Fibroblast of mammary gland (primary cell): ENCODE measurements around the gene ARHGAP22.

Experiments
- DNase-seq: peaks from one replicate; pipeline ENCODE4 v3.0.0-alpha.2; 2010; ENCODE audit warnings: low read depth
- H3K4me3 ChIP-seq: 2 replicates; pipeline ENCODE4 v1.5.1; 2011; ENCODE audit warnings: low read depth, mild to moderate bottlenecking, low read length, moderate library complexity; ENCODE audit not compliant: control insufficient read depth
- TF ChIP-seq, protein P1 (sequence below): conservative IDR thresholded peaks from 2 replicates; pipeline ENCODE4 v1.5.1; 2011; ENCODE audit warnings: low read depth, low read length, inconsistent platforms; ENCODE audit not compliant: control insufficient read depth, insufficient read depth

ARHGAP22 gene

DNA sequence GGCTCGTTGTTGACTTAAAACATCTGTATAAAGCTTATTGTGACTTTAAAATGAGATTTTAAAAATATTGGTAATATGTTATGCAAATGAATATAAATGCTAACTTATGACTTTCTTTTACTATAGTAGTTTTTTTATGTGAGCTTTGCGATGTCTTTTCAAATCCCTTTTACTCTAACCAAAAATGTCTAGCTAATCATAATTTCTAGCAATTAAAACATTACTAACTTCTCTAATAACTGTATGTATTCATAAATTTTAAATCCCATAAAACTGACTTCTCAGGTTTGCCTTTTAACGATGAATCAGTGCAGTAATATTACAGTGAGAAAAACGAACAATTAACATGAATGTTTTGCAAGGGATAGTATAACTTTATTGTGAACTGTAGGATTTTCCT lies 185.2 kb downstream of the ARHGAP22 start:
- DNase-seq = no peak
- TF ChIP-seq, protein P1, sequence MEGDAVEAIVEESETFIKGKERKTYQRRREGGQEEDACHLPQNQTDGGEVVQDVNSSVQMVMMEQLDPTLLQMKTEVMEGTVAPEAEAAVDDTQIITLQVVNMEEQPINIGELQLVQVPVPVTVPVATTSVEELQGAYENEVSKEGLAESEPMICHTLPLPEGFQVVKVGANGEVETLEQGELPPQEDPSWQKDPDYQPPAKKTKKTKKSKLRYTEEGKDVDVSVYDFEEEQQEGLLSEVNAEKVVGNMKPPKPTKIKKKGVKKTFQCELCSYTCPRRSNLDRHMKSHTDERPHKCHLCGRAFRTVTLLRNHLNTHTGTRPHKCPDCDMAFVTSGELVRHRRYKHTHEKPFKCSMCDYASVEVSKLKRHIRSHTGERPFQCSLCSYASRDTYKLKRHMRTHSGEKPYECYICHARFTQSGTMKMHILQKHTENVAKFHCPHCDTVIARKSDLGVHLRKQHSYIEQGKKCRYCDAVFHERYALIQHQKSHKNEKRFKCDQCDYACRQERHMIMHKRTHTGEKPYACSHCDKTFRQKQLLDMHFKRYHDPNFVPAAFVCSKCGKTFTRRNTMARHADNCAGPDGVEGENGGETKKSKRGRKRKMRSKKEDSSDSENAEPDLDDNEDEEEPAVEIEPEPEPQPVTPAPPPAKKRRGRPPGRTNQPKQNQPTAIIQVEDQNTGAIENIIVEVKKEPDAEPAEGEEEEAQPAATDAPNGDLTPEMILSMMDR = no peak
- no peak overlapping the region for H3K4me3 ChIP-seq

DNA sequence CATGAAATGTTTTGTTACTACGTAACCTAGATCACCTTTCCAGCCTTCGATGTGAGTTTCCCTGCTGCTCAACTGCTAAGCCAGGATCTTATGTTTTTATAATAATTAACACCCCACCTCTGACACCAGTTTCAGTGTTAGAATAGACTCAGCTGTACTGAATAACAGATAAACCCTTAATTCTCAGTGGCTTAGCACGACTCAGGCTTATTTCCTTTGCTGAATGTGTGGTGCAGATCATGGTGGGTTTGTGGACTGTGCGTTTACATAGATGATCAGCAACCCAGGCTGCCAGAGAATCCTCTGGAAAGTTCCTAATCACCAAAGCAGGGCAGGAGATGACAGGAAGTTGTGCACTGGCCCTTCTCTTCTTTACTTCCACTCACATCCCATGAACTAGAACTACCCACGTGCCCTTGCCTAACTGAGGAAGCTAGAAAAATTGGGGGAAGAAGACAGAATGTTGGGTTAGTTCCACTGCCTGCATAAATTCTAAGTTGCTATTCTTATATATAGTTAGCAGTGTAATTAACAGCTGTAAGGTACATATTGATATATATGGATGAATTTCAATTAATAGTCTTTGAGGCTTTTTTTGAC lies 186.6 kb downstream of the ARHGAP22 start:
- no peak overlapping the region for H3K4me3 ChIP-seq
- no peak for DNase-seq
- TF ChIP-seq, protein P1 = no peak

DNA sequence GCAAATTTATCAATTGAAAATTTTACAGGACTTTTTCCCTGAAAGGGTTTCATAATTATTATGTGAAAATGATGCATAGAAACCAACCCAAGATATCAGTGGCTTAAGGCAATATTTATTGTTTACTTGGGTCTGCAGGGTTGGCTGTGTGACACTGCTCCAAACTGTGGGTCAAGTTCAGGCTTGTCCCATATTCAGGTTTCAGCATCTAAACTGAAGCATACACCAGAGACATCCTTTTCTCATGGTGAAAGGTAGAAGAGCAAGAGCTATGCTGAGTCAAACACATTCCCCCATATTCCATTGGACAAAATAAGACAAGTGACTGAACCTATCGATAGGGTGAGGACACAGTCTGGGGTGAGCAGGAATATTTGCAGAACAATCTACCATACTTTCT lies 187.5 kb downstream of the ARHGAP22 start:
- no peak for DNase-seq
- TF ChIP-seq, protein P1 = no peak
- no peak overlapping the region for H3K4me3 ChIP-seq

DNA sequence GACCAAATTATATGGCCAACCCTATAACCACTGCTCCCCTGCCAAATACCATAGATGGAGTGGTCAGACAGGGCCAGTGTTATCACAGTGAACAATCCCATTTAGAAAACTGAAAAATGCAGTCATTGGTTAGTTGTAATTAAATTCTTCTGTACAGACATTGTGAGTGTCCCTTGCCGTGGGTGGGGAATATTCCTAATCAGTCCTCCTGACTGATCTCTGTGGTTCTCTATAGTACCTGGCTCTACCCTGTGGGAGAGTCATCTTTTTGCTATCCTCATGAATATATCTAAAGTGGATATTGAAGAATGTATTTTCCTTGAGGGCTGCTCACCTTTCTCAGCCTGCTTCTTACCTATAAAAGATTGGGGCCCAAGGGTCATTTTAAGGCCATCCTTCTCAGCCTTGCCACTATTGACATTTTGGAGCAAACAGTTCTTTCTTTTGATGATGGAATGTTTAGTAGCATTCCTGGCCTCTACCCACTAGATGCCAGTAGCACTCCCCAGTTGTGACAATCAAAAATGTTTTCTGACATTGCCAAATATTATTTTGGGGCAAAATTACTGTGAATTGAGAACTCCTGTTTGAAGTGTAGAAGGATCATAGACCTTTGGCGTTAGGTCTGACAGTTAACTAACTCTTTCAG lies 188.2 kb downstream of the ARHGAP22 start:
- TF ChIP-seq, protein P1 = no peak
- no peak overlapping the region for H3K4me3 ChIP-seq
- no peak for DNase-seq

DNA sequence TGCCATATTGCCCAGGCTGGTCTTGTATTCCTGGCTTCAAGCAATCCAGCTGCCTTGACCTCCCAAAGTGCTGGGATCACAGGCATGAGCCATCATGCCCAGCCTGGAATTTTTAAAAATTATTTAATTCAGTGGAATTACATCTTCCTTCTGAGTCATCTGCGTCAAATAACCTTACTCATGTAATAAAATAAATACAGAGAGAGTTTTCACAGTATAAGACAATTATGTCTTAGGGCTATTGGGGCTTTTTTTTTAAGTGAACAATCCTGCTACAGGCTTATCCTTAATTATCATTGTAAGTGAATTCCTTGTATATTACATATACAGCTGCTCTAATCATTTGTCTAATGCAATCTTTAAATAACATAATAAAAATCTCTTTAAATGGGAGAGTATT lies 190.1 kb downstream of the ARHGAP22 start:
- TF ChIP-seq, protein P1 = no peak
- DNase-seq = peak; percentile 42
- H3K4me3 ChIP-seq = no peak overlapping the region

DNA sequence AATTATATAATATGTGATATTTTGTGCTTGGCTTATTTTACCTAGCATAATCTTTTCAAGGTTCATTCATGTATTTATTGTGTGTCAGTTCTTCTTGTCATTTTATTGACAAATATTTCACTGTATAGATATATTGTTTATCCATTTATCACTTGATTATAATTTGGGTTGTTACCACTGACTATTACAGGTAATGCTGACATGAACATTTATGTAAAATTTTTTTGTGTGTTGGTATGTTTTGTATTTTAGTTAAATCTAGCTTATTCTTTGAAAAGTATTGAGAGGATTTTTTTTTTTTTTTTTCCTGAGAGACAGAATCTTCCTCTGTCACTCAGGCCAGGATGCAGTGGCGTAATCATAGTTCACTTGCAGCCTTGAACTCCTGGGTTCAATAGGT lies 190.7 kb downstream of the ARHGAP22 start:
- no peak for DNase-seq
- TF ChIP-seq, protein P1 = no peak
- no peak overlapping the region for H3K4me3 ChIP-seq

DNA sequence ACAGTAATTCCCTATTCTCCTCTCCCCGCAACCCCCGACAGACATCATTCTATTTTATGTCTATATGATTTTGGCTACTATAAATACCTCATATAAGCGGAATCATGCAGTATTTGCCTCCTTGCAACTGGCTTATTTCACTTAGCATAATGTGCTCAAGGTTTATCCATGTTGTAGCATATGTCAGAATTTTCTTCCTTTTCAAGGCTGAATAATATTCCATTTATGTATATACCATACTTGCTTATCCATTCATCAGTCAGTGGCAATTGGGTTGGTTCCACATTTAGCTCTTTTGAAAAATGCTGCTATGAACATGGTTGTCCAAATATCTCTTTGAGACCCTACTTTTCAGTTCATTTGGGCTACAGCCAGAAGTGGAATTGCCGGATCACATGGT lies 191.9 kb downstream of the ARHGAP22 start:
- TF ChIP-seq, protein P1 = no peak
- no peak for DNase-seq
- no peak overlapping the region for H3K4me3 ChIP-seq
